Activated CD4-positive, alpha-beta memory T cell treated with anti-CD3 and anti-CD28 coated beads for 36 hours (primary cell): ENCODE data around the gene ACYP2. TPM values are rescaled to one million over a fixed set of nuclear protein-coding genes. Genes with fewer than 3 reads are reported as not detected.
A peak's percentile ranks its signal among the peaks of the same experiment; 100 is the strongest.
"Not testable (repeated sequence)": the region's sequence is repeated elsewhere in the genome, so short reads cannot be mapped to it uniquely, and the experiment has no call there.

Experiments
- CTCF ChIA-PET: fragments of 350-600 bp; sonication (Branson Sonifier 250); formaldehyde crosslinking; loops from one replicate; lab custom pipeline; 2021; ENCODE audit warnings: antibody characterized with exemption, inconsistent platforms; lab: Charles Lee
- POLR2A ChIA-PET: fragments of 350-600 bp; sonication (Branson Sonifier 250); formaldehyde crosslinking; loops from one replicate; lab custom pipeline; 2021; ENCODE audit warnings: antibody characterized with exemption; lab: Charles Lee
- DNase-seq: peaks from one replicate; pipeline ENCODE4 v3.0.0-alpha.2; 2020
- H3K27ac Mint-ChIP-seq: one replicate; pipeline ENCODE4 v1.8.0; 2021; ENCODE audit warnings: mixed read lengths
- H3K27me3 Mint-ChIP-seq: one replicate; pipeline ENCODE4 v1.8.0; 2021; ENCODE audit warnings: mixed read lengths
- H3K36me3 Mint-ChIP-seq: one replicate; pipeline ENCODE4 v1.8.0; 2021; ENCODE audit warnings: mixed read lengths
- H3K4me1 Mint-ChIP-seq: one replicate; pipeline ENCODE4 v1.8.0; 2021; ENCODE audit warnings: low read depth, mixed read lengths
- H3K4me3 Mint-ChIP-seq: one replicate; pipeline ENCODE4 v1.8.0; 2021; ENCODE audit warnings: mild to moderate bottlenecking, mixed read lengths
- H3K9me3 Mint-ChIP-seq: one replicate; pipeline ENCODE4 v1.8.0; 2021; ENCODE audit warnings: mixed read lengths
- intact Hi-C: fragments of 100-400 bp; cut with micrococcal nuclease; formaldehyde crosslinking; loops from one replicate; pipeline ENCODE4 v1.15.1; 2023
- total RNA-seq, 2 experiments: library from RNA; stranded (reverse); gene quantifications; one replicate each; pipeline ENCODE4 v1.2.3, GENCODE V29; 2021

ACYP2 gene
- total RNA-seq, 2 experiments from 2014 or later = 5.6 to 6.4 TPM

- POLR2A ChIA-PET, CTCF ChIA-PET, intact Hi-C loops, H3K27ac Mint-ChIP-seq, H3K4me3 Mint-ChIP-seq, H3K4me1 Mint-ChIP-seq, H3K36me3 Mint-ChIP-seq, H3K27me3 Mint-ChIP-seq, DNase-seq: not testable (repeated sequence)
- peaks cover 11% of the 10 kb centered on the region for H3K9me3 Mint-ChIP-seq
These were observed 209.1 kb downstream of the ACYP2 start for GRCh38 chr2:54324517-54324916.

GRCh38 chr2:54325148-54325547 is 209.7 kb downstream of the ACYP2 start:
- no peaks in the 10 kb centered on the region for H3K36me3 Mint-ChIP-seq
- no peak overlapping the region for H3K27ac Mint-ChIP-seq
- ChIA-PET CTCF (no interaction called here), POLR2A (no interaction called here)
- peaks cover 11% of the 10 kb centered on the region for H3K9me3 Mint-ChIP-seq
- DNase-seq = no peak
- intact Hi-C loops = no loop called here
- H3K4me1 Mint-ChIP-seq = peaks cover 2% of the 10 kb centered on the region
- no peak overlapping the region for H3K4me3 Mint-ChIP-seq
- H3K27me3 Mint-ChIP-seq = no peaks in the 10 kb centered on the region

GRCh38 chr2:54329482-54330161 is 214.2 kb downstream of the ACYP2 start:
- peak overlapping the region; percentile 25 for H3K4me3 Mint-ChIP-seq
- H3K9me3 Mint-ChIP-seq = peaks cover 7% of the 10 kb centered on the region
- peaks cover 12% of the 10 kb centered on the region for H3K4me1 Mint-ChIP-seq
- ChIA-PET CTCF (interaction anchor here (0.6 kb wide), 1 partner anchor 314 kb away, joined by 3 read pairs; no protein-coding TSS in a partner anchor), POLR2A (interaction anchor here (0.6 kb wide), 2 partner anchors 18 to 358 kb away, joined by 3 to 5 read pairs; no protein-coding TSS in a partner anchor)
- DNase-seq = no peak
- intact Hi-C loops = loop anchor here (1.0 to 2.0 kb wide), 2 partner anchors 215 to 394 kb away; partner anchors contain the start of genes ACYP2 and EML6
- H3K27ac Mint-ChIP-seq = no peak overlapping the region
- peaks cover 2% of the 10 kb centered on the region for H3K27me3 Mint-ChIP-seq
- no peaks in the 10 kb centered on the region for H3K36me3 Mint-ChIP-seq

- Mint-ChIP-seq H3K9me3 (no peaks in the 10 kb centered on the region), H3K4me3 (peak overlapping the region; percentile 75), H3K27me3 (peaks cover 2% of the 10 kb centered on the region), H3K27ac (peak overlapping the region; percentile 14), H3K4me1 (peaks cover 12% of the 10 kb centered on the region), H3K36me3 (no peaks in the 10 kb centered on the region)
- POLR2A ChIA-PET = interaction anchor here (0.6 kb wide), 1 partner anchor 359 kb away, joined by 3 read pairs; no protein-coding TSS in a partner anchor
- peak; percentile 92 for DNase-seq
- intact Hi-C loops = loop anchor here (1.0 to 2.0 kb wide), 2 partner anchors 216 to 393 kb away; partner anchors contain the start of genes ACYP2 and EML6
- CTCF ChIA-PET = interaction anchor here (0.6 to 0.9 kb wide), 3 partner anchors 27 to 315 kb away, joined by 3 to 4 read pairs (median 3); no protein-coding TSS in a partner anchor
These were observed 214.9 kb downstream of the ACYP2 start for GRCh38 chr2:54330162-54330925.

GRCh38 chr2:54330926-54331835 is 215.8 kb downstream of the ACYP2 start:
- Mint-ChIP-seq H3K4me3 (peak overlapping the region; percentile 75), H3K9me3 (no peaks in the 10 kb centered on the region), H3K36me3 (no peaks in the 10 kb centered on the region), H3K4me1 (peaks cover 12% of the 10 kb centered on the region), H3K27me3 (peaks cover 2% of the 10 kb centered on the region), H3K27ac (peak overlapping the region; percentile 14)
- intact Hi-C loops = loop anchor here (1.0 to 2.0 kb wide), 2 partner anchors 216 to 392 kb away; partner anchors contain the start of genes ACYP2 and EML6
- ChIA-PET POLR2A (no interaction called here), CTCF (interaction anchor here (0.9 kb wide), 1 partner anchor 224 kb away, joined by 3 read pairs; no protein-coding TSS in a partner anchor)
- DNase-seq = no peak

GRCh38 chr2:54332386-54332785 is 217.0 kb downstream of the ACYP2 start:
- H3K27ac Mint-ChIP-seq = no peak overlapping the region
- no peak for DNase-seq
- intact Hi-C loops = no loop called here

GRCh38 chr2:54336136-54336976 is 220.9 kb downstream of the ACYP2 start:
- H3K9me3 Mint-ChIP-seq = no peaks in the 10 kb centered on the region
- DNase-seq = no peak
- H3K27me3 Mint-ChIP-seq = peaks cover 6% of the 10 kb centered on the region
- ChIA-PET POLR2A (no interaction called here), CTCF (no interaction called here)
- H3K36me3 Mint-ChIP-seq = no peaks in the 10 kb centered on the region
- intact Hi-C loops = no loop called here
- H3K27ac Mint-ChIP-seq = no peak overlapping the region
- H3K4me1 Mint-ChIP-seq = peaks cover under 1% of the 10 kb centered on the region
- H3K4me3 Mint-ChIP-seq = no peak overlapping the region

More at GRCh38 chr2:54332386-54332785, 217.0 kb downstream of the ACYP2 start:
- Mint-ChIP-seq H3K4me3 (no peak overlapping the region), H3K36me3 (no peaks in the 10 kb centered on the region), H3K27me3 (peaks cover 2% of the 10 kb centered on the region), H3K4me1 (peaks cover 12% of the 10 kb centered on the region), H3K9me3 (no peaks in the 10 kb centered on the region)
- POLR2A ChIA-PET = no interaction called here
- CTCF ChIA-PET = no interaction called here

- CTCF ChIA-PET = no interaction called here
- no peak for DNase-seq
- Mint-ChIP-seq H3K36me3 (no peaks in the 10 kb centered on the region), H3K9me3 (no peaks in the 10 kb centered on the region), H3K27me3 (peaks cover 11% of the 10 kb centered on the region), H3K27ac (no peak overlapping the region), H3K4me3 (no peak overlapping the region), H3K4me1 (no peaks in the 10 kb centered on the region)
- intact Hi-C loops = no loop called here
- POLR2A ChIA-PET = no interaction called here
These were observed 221.5 kb downstream of the ACYP2 start for GRCh38 chr2:54336977-54337255.

GRCh38 chr2:54341656-54342055 is 226.2 kb downstream of the ACYP2 start:
- Mint-ChIP-seq H3K27me3 (peaks cover 14% of the 10 kb centered on the region), H3K4me3 (no peak overlapping the region), H3K27ac (no peak overlapping the region), H3K36me3 (no peaks in the 10 kb centered on the region), H3K4me1 (no peaks in the 10 kb centered on the region), H3K9me3 (no peaks in the 10 kb centered on the region)
- no peak for DNase-seq
- POLR2A ChIA-PET = no interaction called here
- CTCF ChIA-PET = interaction anchor here (1.4 kb wide), 1 partner anchor 10 kb away, joined by 3 read pairs; no protein-coding TSS in a partner anchor
- intact Hi-C loops = no loop called here

- ChIA-PET POLR2A (no interaction called here), CTCF (interaction anchor here (1.4 kb wide), 1 partner anchor 9 kb away, joined by 3 read pairs; no protein-coding TSS in a partner anchor)
- Mint-ChIP-seq H3K4me1 (no peaks in the 10 kb centered on the region), H3K27ac (no peak overlapping the region), H3K36me3 (no peaks in the 10 kb centered on the region), H3K4me3 (no peak overlapping the region), H3K9me3 (no peaks in the 10 kb centered on the region), H3K27me3 (peaks cover 14% of the 10 kb centered on the region)
- DNase-seq = no peak
- intact Hi-C loops = no loop called here
These were observed 227.2 kb downstream of the ACYP2 start for GRCh38 chr2:54342603-54343002.

- no peaks in the 10 kb centered on the region for H3K36me3 Mint-ChIP-seq
- no peak overlapping the region for H3K4me3 Mint-ChIP-seq
- CTCF ChIA-PET = no interaction called here
- H3K4me1 Mint-ChIP-seq = no peaks in the 10 kb centered on the region
- peaks cover 6% of the 10 kb centered on the region for H3K27me3 Mint-ChIP-seq
- POLR2A ChIA-PET = no interaction called here
- DNase-seq = no peak
- no peak overlapping the region for H3K27ac Mint-ChIP-seq
- no peaks in the 10 kb centered on the region for H3K9me3 Mint-ChIP-seq
- intact Hi-C loops = no loop called here
These were observed 232.2 kb downstream of the ACYP2 start for GRCh38 chr2:54347622-54348021.
